ENCODE results near the gene SMAD5. TPM values are rescaled to one million over a fixed set of nuclear protein-coding genes. Genes with fewer than 3 reads are reported as not detected.

Gene SMAD5
- total RNA-seq, 1 donor from 2014 or later, result 17.9 TPM

DNA sequence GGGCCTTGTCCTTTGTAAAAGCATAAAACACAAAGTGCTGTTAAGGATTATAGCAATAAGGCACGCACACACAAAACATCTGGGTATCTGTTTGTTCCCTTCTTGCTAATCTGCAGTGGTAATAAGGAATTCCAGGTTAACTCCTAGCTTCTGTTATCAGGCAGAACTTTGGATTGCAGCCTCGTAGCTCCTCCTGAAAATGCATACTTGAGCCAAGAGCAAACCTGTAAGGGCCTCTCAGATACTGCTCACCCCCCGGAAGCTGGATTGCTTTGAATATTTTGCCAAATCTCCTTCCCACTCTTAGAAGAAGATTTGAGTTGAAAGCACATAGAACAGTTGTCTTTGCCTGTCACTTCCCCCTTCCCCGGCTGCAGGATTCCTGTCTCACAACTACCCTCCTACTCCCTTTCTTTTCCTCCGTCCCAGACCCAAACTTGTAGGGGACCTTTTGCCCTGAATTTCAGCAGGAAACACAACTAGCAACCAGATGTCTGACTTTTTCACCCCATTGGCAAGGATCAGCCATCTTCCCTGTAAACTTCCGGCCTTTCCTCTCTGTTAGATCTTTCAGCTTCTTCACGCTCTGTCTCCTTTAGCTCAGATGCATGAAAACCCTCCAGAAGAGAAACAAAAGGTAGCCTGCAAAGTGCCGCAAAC lies 28.2 kb upstream of the SMAD5 start:
- Mint-ChIP-seq H3K36me3 (ENCODE audit: low read depth) (no peaks in the 10 kb centered on the region), H3K9me3 (no peaks in the 10 kb centered on the region), H3K4me3 (no peak overlapping the region), H3K4me1 (ENCODE audit: low read depth) (no peaks in the 10 kb centered on the region), H3K27ac (no peak overlapping the region), H3K27me3 (ENCODE audit: insufficient read depth) (no peaks in the 10 kb centered on the region)
- intact Hi-C loops (cut with micrococcal nuclease), result no loop called here
- DNase-seq (ENCODE audit: low spot score), result no peak

DNA sequence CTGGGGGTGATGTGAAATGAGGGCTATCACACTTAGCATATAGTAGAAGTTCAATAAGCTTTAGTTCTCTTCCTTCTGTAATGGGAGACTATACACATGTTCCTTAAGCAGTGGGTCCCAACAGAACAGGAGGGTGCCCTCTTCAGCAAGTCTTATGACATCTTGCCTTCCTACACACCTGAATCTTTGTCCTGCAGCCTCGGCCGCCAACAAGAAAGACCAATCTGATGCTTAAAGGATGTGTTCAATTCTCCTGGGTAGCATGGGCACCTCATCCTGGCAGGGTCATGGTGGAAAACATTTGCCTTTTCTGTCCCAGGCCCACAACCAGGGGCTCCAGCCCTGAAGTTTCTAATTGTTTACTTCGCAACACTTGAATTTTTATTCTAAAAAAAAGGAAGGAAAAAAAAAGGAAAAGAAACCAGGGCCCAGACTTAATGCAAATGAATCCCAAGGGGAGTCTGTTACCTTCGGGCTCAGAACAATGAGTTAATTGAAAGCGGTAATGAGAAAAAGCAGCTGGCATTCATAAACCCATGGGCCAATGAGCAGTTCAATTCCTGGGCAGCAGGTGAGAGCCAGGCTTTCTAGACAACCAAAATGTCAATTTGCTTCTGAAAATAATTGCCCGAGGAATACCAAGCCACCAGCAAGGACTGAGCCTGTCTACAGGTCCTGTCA lies 26.2 kb upstream of the SMAD5 start:
- no peaks in the 10 kb centered on the region for H3K9me3 Mint-ChIP-seq
- H3K27ac Mint-ChIP-seq, result no peak overlapping the region
- no peak overlapping the region for H3K4me3 Mint-ChIP-seq
- intact Hi-C loops (cut with micrococcal nuclease), result no loop called here
- peaks cover 4% of the 10 kb centered on the region for H3K4me1 Mint-ChIP-seq (ENCODE audit: low read depth)
- H3K36me3 Mint-ChIP-seq (ENCODE audit: low read depth), result no peaks in the 10 kb centered on the region
- DNase-seq (ENCODE audit: low spot score), result no peak
- H3K27me3 Mint-ChIP-seq (ENCODE audit: insufficient read depth), result peaks cover 3% of the 10 kb centered on the region

DNA sequence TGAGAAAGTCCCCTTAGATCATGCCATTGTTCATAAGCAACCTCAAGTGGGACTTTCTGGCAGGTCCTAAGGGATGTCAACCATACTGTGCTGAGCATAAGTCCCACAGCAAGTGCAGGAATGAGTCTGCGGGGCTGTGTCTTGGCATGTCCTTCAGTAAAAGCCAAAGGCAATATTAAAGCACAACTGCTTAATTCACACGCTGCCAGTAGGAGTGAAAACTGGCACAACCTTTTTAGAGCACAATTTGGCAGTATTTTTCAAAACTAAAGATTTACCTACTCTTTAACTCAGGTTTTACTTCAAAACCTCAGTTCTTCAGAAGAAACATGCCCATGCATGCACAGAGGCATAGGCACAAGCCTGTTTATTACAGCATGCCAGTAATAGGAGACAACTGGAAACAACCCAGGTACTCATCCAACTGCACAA lies 24.4 kb upstream of the SMAD5 start:
- Mint-ChIP-seq H3K27me3 (ENCODE audit: insufficient read depth) (peaks cover 3% of the 10 kb centered on the region), H3K4me3 (no peak overlapping the region), H3K36me3 (ENCODE audit: low read depth) (no peaks in the 10 kb centered on the region), H3K27ac (no peak overlapping the region), H3K4me1 (ENCODE audit: low read depth) (peaks cover 4% of the 10 kb centered on the region), H3K9me3 (no peaks in the 10 kb centered on the region)
- no peak for DNase-seq (ENCODE audit: low spot score)
- intact Hi-C loops (cut with micrococcal nuclease), result no loop called here

DNA sequence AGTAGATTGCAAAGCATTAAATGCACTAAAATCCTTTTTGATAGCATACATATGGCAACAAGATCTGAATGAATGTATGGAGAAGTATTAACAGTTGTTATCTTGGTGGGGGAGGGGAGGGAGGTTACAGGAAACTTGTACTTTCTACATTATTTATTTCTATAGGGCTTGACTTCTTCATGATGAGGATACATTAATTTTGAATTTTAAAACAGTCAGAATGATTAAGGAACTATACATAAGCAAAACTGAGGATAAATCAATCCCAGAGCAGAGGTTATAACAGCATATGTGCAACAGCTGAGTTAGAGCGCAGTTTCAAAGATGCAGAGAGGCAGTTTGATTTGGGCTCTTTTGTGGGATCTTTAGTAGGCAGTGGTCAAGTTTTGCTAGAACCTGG lies 23.9 kb upstream of the SMAD5 start:
- Mint-ChIP-seq H3K4me3 (no peak overlapping the region), H3K27me3 (ENCODE audit: insufficient read depth) (peaks cover 3% of the 10 kb centered on the region), H3K27ac (no peak overlapping the region), H3K9me3 (no peaks in the 10 kb centered on the region), H3K4me1 (ENCODE audit: low read depth) (peaks cover 4% of the 10 kb centered on the region), H3K36me3 (ENCODE audit: low read depth) (no peaks in the 10 kb centered on the region)
- no peak for DNase-seq (ENCODE audit: low spot score)
- intact Hi-C loops (cut with micrococcal nuclease), result no loop called here

DNA sequence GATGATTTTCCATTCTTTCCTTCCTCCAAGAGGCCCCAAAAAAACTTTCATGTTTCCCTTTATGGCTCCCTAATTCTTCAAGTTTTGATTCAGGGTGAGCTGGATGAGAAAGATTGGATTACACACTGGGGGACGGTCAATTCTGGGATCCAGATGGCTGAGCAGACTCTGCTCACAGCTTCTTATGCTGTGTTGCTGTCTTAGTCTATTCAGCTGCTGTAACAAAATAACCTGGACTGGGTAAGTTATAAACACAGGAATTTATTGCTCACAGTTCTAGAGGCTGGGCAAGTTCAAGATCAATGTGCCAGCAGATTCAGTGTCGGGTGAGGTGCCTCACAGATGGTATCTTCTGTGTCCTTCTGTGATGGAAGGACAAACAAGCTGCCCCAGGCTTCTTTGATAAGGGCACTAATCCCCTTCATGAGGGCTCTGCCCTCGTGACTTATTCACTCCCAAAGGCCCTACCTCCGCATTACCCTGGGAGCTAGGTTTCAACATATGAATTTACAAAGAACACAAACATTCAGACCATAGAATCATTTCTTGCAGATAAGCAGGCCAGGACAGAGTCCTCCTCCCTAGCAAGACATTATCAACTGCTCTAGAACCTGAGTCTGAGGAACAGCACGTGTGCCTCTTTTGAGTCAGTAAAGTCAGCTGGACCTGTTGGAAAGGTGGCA lies 23.1 kb upstream of the SMAD5 start:
- intact Hi-C loops (cut with micrococcal nuclease), result no loop called here
- no peak overlapping the region for H3K4me3 Mint-ChIP-seq

DNA sequence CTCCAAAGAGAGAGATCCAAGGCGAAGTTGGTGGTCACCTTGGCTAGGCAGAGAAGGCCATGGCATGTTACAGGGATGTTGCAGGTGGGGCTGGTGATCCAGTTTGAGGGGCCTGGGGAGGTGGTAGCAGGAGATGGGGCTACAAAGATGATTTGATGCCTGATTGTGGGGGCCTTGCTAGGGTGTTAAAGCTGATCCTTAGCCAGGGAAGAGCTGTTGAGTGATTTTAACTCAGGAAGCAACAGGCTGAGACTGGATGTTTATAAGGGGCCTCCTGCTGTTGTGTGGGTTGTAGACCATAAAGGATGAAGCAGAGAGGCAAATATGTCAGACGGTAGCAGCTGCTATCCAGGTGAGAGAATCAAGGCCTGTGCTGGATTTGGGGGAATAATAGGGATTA lies 19.0 kb upstream of the SMAD5 start:
- Mint-ChIP-seq H3K9me3 (no peaks in the 10 kb centered on the region), H3K4me1 (ENCODE audit: low read depth) (peaks cover 4% of the 10 kb centered on the region), H3K36me3 (ENCODE audit: low read depth) (no peaks in the 10 kb centered on the region), H3K27me3 (ENCODE audit: insufficient read depth) (peaks cover 5% of the 10 kb centered on the region), H3K27ac (no peak overlapping the region), H3K4me3 (no peak overlapping the region)
- intact Hi-C loops (cut with micrococcal nuclease), result no loop called here
- DNase-seq (ENCODE audit: low spot score), result no peak

More for the DNA sequence above, 23.1 kb upstream of the SMAD5 start:
- peaks cover 3% of the 10 kb centered on the region for H3K27me3 Mint-ChIP-seq (ENCODE audit: insufficient read depth)
- no peak for DNase-seq (ENCODE audit: low spot score)
- peaks cover 4% of the 10 kb centered on the region for H3K4me1 Mint-ChIP-seq (ENCODE audit: low read depth)
- no peak overlapping the region for H3K27ac Mint-ChIP-seq
- no peaks in the 10 kb centered on the region for H3K9me3 Mint-ChIP-seq
- H3K36me3 Mint-ChIP-seq (ENCODE audit: low read depth), result no peaks in the 10 kb centered on the region

DNA sequence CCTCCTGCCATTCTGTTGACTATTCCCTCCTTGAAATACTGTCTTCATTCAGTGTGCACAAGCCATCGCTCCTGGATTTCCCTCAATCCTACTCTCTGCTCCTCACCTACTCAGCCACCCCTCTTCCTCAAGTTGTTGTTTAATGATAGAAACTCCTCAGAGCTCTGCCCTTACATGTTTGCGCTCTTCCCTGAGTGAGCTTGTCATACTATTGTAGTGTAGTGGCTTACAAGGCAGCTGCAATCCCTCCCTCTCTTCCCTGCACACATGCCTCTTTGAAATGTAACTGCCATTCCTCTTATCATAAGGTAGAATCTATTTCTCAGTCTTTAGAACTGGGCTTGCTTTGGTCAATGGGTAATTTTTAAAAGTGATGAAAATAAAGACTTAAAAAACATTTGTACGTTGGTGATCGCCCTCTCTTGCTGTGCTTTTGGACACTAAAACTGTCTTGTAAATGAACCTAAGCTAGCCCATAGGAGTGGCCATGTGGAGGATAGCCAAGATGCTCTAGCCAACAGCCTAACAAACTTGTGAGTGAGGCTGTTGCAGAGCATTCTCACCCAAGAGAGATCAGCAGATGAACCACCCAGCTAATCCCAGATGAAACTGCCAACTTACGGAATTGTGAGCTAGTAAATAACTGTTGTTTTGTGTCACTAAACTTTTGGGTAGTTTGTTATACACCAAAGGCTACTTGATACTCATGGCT lies 18.1 kb upstream of the SMAD5 start:
- DNase-seq (ENCODE audit: low spot score), result no peak
- Mint-ChIP-seq H3K27ac (no peak overlapping the region), H3K4me3 (no peak overlapping the region), H3K36me3 (ENCODE audit: low read depth) (no peaks in the 10 kb centered on the region), H3K4me1 (ENCODE audit: low read depth) (peaks cover 4% of the 10 kb centered on the region), H3K9me3 (no peaks in the 10 kb centered on the region), H3K27me3 (ENCODE audit: insufficient read depth) (peaks cover 5% of the 10 kb centered on the region)
- intact Hi-C loops (cut with micrococcal nuclease), result no loop called here

DNA sequence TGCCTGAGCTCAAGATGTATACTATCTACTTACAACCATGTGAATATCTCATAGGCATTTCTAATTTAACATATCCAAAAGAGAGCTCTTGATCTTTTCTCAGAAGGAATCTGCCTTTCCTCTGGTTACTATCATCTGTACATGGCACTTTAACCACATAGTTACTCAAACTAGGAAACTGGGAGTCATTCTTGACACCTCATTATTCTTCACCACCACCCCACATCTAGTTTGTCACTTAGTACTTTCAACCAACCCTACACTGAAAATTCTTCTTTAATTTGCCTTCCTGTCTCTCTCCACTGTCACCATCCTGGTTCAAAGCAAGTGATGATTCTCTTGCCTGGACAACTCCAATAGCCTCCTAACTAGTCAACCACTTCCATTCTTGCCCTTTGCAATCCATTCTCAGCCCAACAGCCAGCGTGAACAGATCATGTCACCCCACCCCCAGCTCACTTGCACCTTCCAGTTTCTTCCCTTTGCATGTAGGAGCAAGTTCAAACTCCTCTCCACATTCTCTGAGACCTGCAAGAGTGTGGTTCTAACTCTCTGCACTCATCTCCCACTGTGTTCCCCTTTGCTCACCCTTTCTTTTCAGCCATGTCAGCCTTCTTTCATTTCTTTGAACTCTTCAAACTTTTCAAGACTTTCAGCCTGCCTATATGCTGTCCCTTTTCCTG lies 17.3 kb upstream of the SMAD5 start:
- no peaks in the 10 kb centered on the region for H3K36me3 Mint-ChIP-seq (ENCODE audit: low read depth)
- intact Hi-C loops (cut with micrococcal nuclease), result no loop called here
- H3K9me3 Mint-ChIP-seq, result no peaks in the 10 kb centered on the region
- peaks cover 4% of the 10 kb centered on the region for H3K4me1 Mint-ChIP-seq (ENCODE audit: low read depth)
- peaks cover 3% of the 10 kb centered on the region for H3K27me3 Mint-ChIP-seq (ENCODE audit: insufficient read depth)
- H3K27ac Mint-ChIP-seq, result no peak overlapping the region
- no peak for DNase-seq (ENCODE audit: low spot score)
- no peak overlapping the region for H3K4me3 Mint-ChIP-seq

DNA sequence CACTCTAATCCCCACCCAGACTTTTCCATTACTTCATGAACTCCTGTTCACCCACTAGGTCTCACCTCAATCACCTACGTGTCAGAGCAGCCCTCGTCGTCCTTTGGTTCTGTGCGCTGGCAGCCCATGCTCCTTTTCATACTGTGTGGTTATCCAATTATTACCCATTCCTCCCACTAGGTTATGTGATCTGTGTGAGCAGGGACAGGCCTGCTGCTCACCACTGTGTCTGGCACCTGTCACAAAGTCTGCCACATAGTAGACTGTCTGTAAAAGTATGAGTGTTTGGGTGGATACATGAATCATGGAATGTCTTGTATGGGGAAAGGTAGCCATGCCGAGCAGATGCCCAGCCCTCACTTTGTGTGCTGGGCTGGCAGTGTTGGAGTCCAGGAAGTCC lies 12.1 kb upstream of the SMAD5 start:
- Mint-ChIP-seq H3K4me3 (no peak overlapping the region), H3K36me3 (ENCODE audit: low read depth) (no peaks in the 10 kb centered on the region), H3K9me3 (no peaks in the 10 kb centered on the region), H3K4me1 (ENCODE audit: low read depth) (no peaks in the 10 kb centered on the region), H3K27ac (no peak overlapping the region), H3K27me3 (ENCODE audit: insufficient read depth) (peaks cover 13% of the 10 kb centered on the region)
- no peak for DNase-seq (ENCODE audit: low spot score)
- intact Hi-C loops (cut with micrococcal nuclease), result no loop called here

DNA sequence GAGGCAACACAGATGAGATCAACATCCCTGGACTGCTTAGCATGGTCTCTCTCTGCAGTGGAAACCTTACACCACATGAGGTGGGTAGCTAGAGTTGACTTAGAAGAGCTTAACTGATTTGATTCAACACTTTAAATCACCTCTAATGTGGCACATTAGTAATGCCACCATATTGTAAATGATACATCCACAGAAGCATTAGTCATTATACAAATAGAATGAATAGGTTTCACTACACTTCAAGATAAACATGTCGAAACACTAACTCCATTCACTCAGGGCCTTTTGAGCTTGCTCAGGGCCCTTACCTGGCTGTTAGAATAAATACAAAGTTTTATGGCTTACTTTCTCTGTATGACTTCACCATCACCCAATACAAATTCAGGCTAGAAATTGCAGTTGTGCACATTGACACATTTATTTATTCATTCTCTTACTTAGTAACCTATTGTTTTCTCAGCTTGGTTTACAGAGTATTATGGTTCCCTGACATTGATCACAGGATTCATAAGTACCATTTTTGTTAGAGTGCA lies 9.3 kb upstream of the SMAD5 start:
- H3K27ac Mint-ChIP-seq, result no peak overlapping the region
- peaks cover 30% of the 10 kb centered on the region for H3K27me3 Mint-ChIP-seq (ENCODE audit: insufficient read depth)
- no peaks in the 10 kb centered on the region for H3K36me3 Mint-ChIP-seq (ENCODE audit: low read depth)
- DNase-seq (ENCODE audit: low spot score), result no peak
- H3K9me3 Mint-ChIP-seq, result no peaks in the 10 kb centered on the region
- H3K4me1 Mint-ChIP-seq (ENCODE audit: low read depth), result no peaks in the 10 kb centered on the region
- no peak overlapping the region for H3K4me3 Mint-ChIP-seq
- intact Hi-C loops (cut with micrococcal nuclease), result no loop called here

DNA sequence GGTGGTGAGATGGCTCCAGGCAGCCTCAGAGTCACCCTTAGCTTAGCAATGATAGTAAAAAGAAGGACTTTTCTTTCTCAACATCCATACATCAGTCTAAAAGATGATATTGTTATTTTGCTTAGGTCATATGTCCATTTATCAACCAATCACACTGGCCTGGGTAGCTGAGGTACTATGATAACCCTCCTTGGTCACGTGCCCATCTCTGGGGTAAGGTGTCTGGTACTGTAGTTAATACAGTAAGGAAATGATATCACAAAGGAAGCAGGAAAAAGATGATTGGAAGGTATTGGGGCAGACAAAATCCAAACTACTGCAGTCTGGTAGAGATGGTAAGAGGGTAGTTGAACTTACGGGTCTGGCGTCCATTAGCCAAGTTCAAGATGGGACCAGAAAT lies 5.1 kb upstream of the SMAD5 start:
- DNase-seq (ENCODE audit: low spot score), result no peak
- H3K9me3 Mint-ChIP-seq, result no peaks in the 10 kb centered on the region
- H3K27ac Mint-ChIP-seq, result no peak overlapping the region
- intact Hi-C loops (cut with micrococcal nuclease), result no loop called here
- H3K4me1 Mint-ChIP-seq (ENCODE audit: low read depth), result no peaks in the 10 kb centered on the region
- no peak overlapping the region for H3K4me3 Mint-ChIP-seq
- H3K36me3 Mint-ChIP-seq (ENCODE audit: low read depth), result no peaks in the 10 kb centered on the region
- peaks cover 55% of the 10 kb centered on the region for H3K27me3 Mint-ChIP-seq (ENCODE audit: insufficient read depth)

DNA sequence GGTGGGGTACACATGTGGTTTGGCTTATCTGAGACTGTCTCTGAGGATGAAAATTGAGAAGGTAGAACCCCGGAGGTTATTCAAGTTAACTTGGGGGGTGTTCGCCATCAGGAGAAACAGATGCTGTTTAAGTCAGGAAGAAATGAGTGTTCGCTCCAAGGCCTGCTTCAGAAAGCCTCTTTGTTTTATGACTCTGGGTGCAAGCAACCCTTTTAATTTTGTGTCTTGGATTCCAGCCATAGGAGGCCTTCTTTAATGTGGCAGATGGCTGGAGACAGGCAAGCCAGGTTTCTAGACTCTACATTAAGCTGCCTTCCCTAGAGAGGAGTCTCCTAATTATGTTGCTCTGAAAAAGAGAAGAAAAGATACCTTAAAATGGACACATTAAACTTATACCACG lies 4.2 kb upstream of the SMAD5 start:
- H3K4me1 Mint-ChIP-seq (ENCODE audit: low read depth), result peaks cover 1% of the 10 kb centered on the region
- no peak for DNase-seq (ENCODE audit: low spot score)
- peaks cover 57% of the 10 kb centered on the region for H3K27me3 Mint-ChIP-seq (ENCODE audit: insufficient read depth)
- no peaks in the 10 kb centered on the region for H3K9me3 Mint-ChIP-seq
- H3K36me3 Mint-ChIP-seq (ENCODE audit: low read depth), result no peaks in the 10 kb centered on the region
- H3K4me3 Mint-ChIP-seq, result no peak overlapping the region
- intact Hi-C loops (cut with micrococcal nuclease), result no loop called here
- no peak overlapping the region for H3K27ac Mint-ChIP-seq

All from activated T-helper 1 cell treated with anti-CD3 and anti-CD28 coated beads, Interleukin-12 subunit alpha, Interleukin-12 subunit beta, Interleukin-2, Interleukin-4 antibody, amounts not matched to agents 30 ng/mL and 10 ng/mL and 1 ng/mL, durations not matched to agents 14 hours and 24 hours and 36 hours (primary cell).